ENCODE results near the gene FRS3. TPM values are rescaled to one million over a fixed set of nuclear protein-coding genes. Genes with fewer than 3 reads are reported as not detected.
"Not testable (repeated sequence)": the region's sequence is repeated elsewhere in the genome, so short reads cannot be mapped to it uniquely, and the experiment has no call there.

The FRS3 gene
- total RNA-seq, 1 donor from 2014 or later = 3.3 TPM

DNA sequence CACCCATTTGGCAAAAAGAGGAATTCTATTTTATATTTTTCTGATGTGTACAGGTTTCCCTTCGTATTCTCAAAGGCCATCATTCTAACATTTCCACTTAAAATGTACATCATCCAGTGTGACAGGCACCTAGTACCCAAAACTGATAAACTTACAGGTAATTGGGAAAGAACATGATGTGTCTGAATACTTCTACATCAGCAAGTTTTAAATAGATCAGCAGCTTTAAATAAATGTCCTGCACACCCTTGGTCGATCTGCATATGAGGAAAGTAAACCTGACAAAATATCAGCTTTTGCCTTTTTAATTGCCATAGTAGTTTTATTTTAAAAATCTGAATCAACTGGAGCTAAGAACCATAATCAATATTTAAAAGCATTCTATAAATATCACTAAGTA, 34.3 kb upstream of the FRS3 start:
- Mint-ChIP-seq H3K4me3 (ENCODE audit: unreplicated experiment) (no peak overlapping the region), H3K9me3 (ENCODE audit: low read depth) (no peaks in the 10 kb centered on the region), H3K36me3 (ENCODE audit: low read depth) (no peaks in the 10 kb centered on the region), H3K27me3 (ENCODE audit: low read depth) (no peaks in the 10 kb centered on the region), H3K27ac (ENCODE audit: unreplicated experiment) (no peak overlapping the region), H3K4me1 (ENCODE audit: low read depth) (peaks cover 11% of the 10 kb centered on the region)
- TF ChIP-seq, protein P1, sequence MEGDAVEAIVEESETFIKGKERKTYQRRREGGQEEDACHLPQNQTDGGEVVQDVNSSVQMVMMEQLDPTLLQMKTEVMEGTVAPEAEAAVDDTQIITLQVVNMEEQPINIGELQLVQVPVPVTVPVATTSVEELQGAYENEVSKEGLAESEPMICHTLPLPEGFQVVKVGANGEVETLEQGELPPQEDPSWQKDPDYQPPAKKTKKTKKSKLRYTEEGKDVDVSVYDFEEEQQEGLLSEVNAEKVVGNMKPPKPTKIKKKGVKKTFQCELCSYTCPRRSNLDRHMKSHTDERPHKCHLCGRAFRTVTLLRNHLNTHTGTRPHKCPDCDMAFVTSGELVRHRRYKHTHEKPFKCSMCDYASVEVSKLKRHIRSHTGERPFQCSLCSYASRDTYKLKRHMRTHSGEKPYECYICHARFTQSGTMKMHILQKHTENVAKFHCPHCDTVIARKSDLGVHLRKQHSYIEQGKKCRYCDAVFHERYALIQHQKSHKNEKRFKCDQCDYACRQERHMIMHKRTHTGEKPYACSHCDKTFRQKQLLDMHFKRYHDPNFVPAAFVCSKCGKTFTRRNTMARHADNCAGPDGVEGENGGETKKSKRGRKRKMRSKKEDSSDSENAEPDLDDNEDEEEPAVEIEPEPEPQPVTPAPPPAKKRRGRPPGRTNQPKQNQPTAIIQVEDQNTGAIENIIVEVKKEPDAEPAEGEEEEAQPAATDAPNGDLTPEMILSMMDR (IDR thresholded peaks at IDR 0.05) = no peak
- no peak for DNase-seq (ENCODE audit: low spot score)

DNA sequence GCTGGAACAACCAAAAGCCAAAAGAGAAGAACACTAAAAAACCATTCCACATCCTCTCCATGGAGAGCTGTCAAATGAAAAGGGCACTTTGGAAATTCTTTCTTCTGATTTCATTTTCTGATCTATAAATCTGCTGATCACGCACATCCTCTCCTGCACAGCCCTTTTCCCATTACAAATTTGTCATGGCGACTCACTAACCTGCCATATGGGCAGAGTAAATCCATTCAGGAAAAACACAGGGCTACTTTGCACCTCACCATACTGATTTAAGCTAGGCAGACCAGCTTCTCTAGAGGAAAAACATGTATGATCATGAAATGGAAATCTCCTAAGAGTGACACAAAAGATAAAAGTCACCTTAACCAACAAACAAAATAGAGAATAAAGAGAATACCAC, 33.8 kb upstream of the FRS3 start:
- DNase-seq (ENCODE audit: low spot score) = no peak
- H3K4me3 Mint-ChIP-seq (ENCODE audit: unreplicated experiment) = no peak overlapping the region
- H3K27ac Mint-ChIP-seq (ENCODE audit: unreplicated experiment) = no peak overlapping the region
- TF ChIP-seq, protein P1 (IDR thresholded peaks at IDR 0.05) = no peak
- H3K36me3 Mint-ChIP-seq (ENCODE audit: low read depth) = no peaks in the 10 kb centered on the region
- no peaks in the 10 kb centered on the region for H3K9me3 Mint-ChIP-seq (ENCODE audit: low read depth)
- peaks cover 11% of the 10 kb centered on the region for H3K4me1 Mint-ChIP-seq (ENCODE audit: low read depth)
- no peaks in the 10 kb centered on the region for H3K27me3 Mint-ChIP-seq (ENCODE audit: low read depth)

DNA sequence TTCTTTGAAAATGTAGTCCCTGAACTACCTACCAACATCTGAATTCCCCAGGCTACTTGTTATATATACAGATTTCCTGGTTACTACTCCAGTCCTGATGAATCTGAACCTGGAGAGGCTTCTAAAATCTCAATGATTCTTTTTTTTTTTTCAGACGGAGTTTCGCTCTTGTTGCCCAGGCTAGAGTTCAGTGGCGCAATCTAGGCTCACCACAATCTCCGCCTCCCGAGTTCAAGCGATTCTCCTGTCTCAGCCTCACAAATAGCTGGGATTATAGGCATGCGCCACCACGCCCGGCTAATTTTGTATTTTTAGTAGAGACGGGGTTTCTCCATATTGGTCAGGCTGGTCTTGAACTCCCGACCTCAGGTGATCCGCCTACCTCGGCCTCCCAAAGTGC, 32.2 kb upstream of the FRS3 start:
- peaks cover 11% of the 10 kb centered on the region for H3K4me1 Mint-ChIP-seq (ENCODE audit: low read depth)
- H3K36me3 Mint-ChIP-seq (ENCODE audit: low read depth); H3K9me3 Mint-ChIP-seq (ENCODE audit: low read depth); H3K27ac Mint-ChIP-seq (ENCODE audit: unreplicated experiment); H3K27me3 Mint-ChIP-seq (ENCODE audit: low read depth); H3K4me3 Mint-ChIP-seq (ENCODE audit: unreplicated experiment); DNase-seq (ENCODE audit: low spot score): not testable (repeated sequence)

DNA sequence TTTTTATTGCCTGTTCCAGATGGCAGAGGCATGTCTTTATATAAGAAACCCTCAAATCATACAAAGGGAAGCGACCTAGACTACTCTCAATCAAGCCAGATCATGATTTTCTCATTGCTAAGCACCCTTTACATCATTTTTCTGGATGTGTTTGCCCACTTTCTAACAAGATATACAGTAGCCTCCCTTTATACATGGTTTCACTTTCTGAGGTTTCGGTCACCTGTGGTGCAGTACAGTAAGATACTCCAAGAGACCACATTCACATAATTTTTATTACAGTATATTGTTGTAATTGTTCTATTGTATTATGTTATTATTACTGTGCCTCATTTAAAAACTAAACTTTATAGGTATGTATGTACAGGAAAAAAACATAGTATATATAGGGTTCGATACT, 31.4 kb upstream of the FRS3 start:
- no peak for DNase-seq (ENCODE audit: low spot score)
- no peaks in the 10 kb centered on the region for H3K36me3 Mint-ChIP-seq (ENCODE audit: low read depth)
- TF ChIP-seq, protein P1 (IDR thresholded peaks at IDR 0.05) = no peak
- no peaks in the 10 kb centered on the region for H3K9me3 Mint-ChIP-seq (ENCODE audit: low read depth)
- H3K27me3 Mint-ChIP-seq (ENCODE audit: low read depth) = no peaks in the 10 kb centered on the region
- no peak overlapping the region for H3K4me3 Mint-ChIP-seq (ENCODE audit: unreplicated experiment)
- H3K27ac Mint-ChIP-seq (ENCODE audit: unreplicated experiment) = no peak overlapping the region
- peaks cover 8% of the 10 kb centered on the region for H3K4me1 Mint-ChIP-seq (ENCODE audit: low read depth)

DNA sequence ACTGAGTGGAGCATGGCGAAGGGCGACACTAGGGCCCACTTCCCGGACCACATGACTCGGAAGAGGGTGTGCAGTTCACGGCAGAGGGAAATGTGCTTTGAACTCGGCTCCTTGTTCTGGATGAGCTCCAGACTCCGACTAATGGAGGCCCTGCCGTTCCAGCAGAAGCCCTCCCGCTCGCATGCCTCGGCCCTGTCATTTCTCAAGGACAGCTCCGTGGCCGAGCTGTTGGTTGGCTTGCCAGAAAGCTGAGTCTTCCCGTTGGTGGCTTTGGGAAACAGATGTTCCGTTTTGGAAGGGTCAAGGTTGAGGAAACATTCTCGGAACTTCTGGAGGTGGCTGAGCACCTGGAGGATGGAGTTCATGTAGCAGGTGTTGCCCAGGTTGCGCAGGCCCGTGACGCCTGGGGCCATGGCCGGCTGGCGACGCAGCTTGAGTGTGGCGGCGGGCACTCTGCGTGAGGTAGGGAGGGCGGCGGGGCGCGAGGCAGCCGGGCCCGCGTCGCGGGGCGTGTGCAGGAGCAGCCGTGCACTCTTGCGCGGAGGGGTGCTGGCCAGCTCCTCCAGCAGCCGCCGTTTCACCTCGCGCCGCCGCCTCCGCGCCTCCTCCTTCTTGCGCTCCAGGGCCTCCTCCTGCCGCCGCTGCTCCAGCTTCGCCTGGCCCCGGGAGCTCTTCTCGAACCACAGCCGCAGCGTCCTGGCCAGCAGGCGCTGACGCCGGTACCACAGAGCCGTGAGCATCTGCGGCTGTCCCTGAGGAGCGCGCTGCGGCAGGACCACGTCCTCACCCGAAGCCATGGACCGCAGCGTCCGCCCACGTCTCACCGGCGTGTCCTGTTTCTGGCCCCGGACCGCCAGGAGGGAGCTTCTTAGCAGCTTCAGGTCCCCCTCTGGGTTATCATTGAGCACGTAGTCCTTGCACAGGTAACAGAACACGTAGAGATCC, 26.4 kb upstream of the FRS3 start:
- no peaks in the 10 kb centered on the region for H3K27me3 Mint-ChIP-seq (ENCODE audit: low read depth)
- H3K36me3 Mint-ChIP-seq (ENCODE audit: low read depth) = peaks cover 2% of the 10 kb centered on the region
- H3K27ac Mint-ChIP-seq (ENCODE audit: unreplicated experiment) = no peak overlapping the region
- no peak for DNase-seq (ENCODE audit: low spot score)
- TF ChIP-seq, protein P1 (IDR thresholded peaks at IDR 0.05) = no peak
- H3K9me3 Mint-ChIP-seq (ENCODE audit: low read depth) = no peaks in the 10 kb centered on the region
- H3K4me3 Mint-ChIP-seq (ENCODE audit: unreplicated experiment) = no peak overlapping the region
- H3K4me1 Mint-ChIP-seq (ENCODE audit: low read depth) = no peaks in the 10 kb centered on the region

DNA sequence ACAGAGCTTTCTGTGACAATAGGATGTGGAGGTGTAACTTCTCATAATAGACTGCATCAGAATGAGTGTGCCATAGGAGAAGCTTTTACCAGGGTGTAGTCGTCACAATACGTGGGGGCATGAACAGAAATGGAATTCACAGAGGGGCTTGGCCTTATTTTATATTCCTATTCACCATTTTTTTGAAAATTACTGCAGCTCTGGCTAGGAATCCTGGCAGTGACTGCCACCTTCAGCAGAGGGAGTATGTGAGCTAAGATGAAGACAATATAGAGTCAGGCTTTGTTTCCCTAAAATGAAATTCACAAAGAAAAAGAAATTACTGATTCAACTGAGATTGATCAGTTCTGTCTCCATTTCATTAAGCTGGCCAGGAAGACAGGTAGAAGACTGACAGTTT, 21.7 kb upstream of the FRS3 start:
- TF ChIP-seq, protein P1 (IDR thresholded peaks at IDR 0.05) = peak; percentile 82
- Mint-ChIP-seq H3K4me1 (ENCODE audit: low read depth) (no peaks in the 10 kb centered on the region), H3K4me3 (ENCODE audit: unreplicated experiment) (no peak overlapping the region), H3K27ac (ENCODE audit: unreplicated experiment) (no peak overlapping the region), H3K27me3 (ENCODE audit: low read depth) (no peaks in the 10 kb centered on the region), H3K9me3 (ENCODE audit: low read depth) (no peaks in the 10 kb centered on the region), H3K36me3 (ENCODE audit: low read depth) (peaks cover 4% of the 10 kb centered on the region)
- DNase-seq (ENCODE audit: low spot score) = no peak
